ENCODE data around the gene CEP164. TPM values are rescaled to one million over a fixed set of nuclear protein-coding genes. Genes with fewer than 3 reads are reported as not detected.

The CEP164 gene
- total RNA-seq, 1 donor from 2014 or later = 40.1 TPM

GRCh38 chr11:117314840-117315239 is 12.8 kb upstream of the CEP164 start:
- peak overlapping the region; percentile 41 for H3K27ac Mint-ChIP-seq (ENCODE audit: unreplicated experiment)
- no peak for DNase-seq (ENCODE audit: extremely low spot score, unreplicated experiment)
- TF ChIP-seq, protein P1, sequence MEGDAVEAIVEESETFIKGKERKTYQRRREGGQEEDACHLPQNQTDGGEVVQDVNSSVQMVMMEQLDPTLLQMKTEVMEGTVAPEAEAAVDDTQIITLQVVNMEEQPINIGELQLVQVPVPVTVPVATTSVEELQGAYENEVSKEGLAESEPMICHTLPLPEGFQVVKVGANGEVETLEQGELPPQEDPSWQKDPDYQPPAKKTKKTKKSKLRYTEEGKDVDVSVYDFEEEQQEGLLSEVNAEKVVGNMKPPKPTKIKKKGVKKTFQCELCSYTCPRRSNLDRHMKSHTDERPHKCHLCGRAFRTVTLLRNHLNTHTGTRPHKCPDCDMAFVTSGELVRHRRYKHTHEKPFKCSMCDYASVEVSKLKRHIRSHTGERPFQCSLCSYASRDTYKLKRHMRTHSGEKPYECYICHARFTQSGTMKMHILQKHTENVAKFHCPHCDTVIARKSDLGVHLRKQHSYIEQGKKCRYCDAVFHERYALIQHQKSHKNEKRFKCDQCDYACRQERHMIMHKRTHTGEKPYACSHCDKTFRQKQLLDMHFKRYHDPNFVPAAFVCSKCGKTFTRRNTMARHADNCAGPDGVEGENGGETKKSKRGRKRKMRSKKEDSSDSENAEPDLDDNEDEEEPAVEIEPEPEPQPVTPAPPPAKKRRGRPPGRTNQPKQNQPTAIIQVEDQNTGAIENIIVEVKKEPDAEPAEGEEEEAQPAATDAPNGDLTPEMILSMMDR (IDR thresholded peaks at IDR 0.05) = no peak
- H3K27me3 Mint-ChIP-seq (ENCODE audit: unreplicated experiment) = no peaks in the 10 kb centered on the region
- H3K4me1 Mint-ChIP-seq (ENCODE audit: unreplicated experiment) = peaks cover 30% of the 10 kb centered on the region
- peaks cover 1% of the 10 kb centered on the region for H3K36me3 Mint-ChIP-seq (ENCODE audit: unreplicated experiment)
- peak overlapping the region; percentile 72 for H3K4me3 Mint-ChIP-seq (ENCODE audit: unreplicated experiment)
- H3K9me3 Mint-ChIP-seq (ENCODE audit: unreplicated experiment) = no peaks in the 10 kb centered on the region

- Mint-ChIP-seq H3K36me3 (ENCODE audit: unreplicated experiment) (peaks cover 1% of the 10 kb centered on the region), H3K9me3 (ENCODE audit: unreplicated experiment) (no peaks in the 10 kb centered on the region), H3K27me3 (ENCODE audit: unreplicated experiment) (no peaks in the 10 kb centered on the region), H3K4me3 (ENCODE audit: unreplicated experiment) (peak overlapping the region; percentile 85), H3K27ac (ENCODE audit: unreplicated experiment) (peak overlapping the region; percentile 41), H3K4me1 (ENCODE audit: unreplicated experiment) (peaks cover 30% of the 10 kb centered on the region)
- no peak for DNase-seq (ENCODE audit: extremely low spot score, unreplicated experiment)
- TF ChIP-seq, protein P1 (IDR thresholded peaks at IDR 0.05) = no peak
These were observed 12.1 kb upstream of the CEP164 start for GRCh38 chr11:117315285-117316196.

DNA sequence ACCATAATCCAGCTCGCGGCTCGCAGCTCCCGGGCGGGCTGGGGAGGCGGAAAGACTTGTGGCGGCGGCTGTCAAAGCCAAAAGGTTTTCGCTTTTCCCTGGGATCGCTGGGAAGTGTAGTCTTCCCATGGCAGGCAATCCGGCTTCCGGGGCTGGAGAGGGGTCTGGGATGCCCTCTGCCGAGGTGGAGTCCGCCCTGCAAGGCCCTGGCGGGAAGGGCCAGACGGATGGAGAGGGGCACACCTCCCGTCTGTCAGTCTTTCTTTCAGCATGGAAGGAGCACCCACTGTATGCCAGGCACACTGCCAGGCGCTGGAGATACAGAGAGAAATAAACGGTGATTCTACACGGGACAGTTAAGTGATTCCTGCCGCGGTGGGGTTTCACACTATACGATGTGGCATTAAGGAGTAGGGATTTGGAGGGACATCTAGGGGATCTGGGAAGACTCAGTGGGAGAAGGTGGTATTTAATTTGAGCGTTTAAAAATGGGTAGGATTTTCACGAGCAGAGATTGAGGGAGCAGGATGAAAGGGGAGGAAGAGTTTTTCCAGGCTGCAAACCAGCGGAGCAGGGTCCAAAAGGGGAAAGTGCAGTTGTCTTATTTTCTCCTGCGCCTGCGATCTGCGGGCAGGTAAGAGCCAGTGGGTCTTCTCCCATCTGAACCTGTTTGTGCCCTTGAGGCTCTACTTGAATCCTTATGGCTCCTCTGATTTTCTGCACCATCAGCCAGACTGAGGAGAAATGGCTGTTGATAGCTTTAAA is 11.3 kb upstream of the CEP164 start, which contains the start of gene BACE1:
BACE1 (minus strand) TSS at position 60 of the 765 bp plus-strand sequence. CDS start 461 bp downstream, outside the sequence.
- TF ChIP-seq, protein P1 (IDR thresholded peaks at IDR 0.05) = peak; percentile 59
- peak within 1 kb of the TSS; percentile 69 for H3K27ac Mint-ChIP-seq (ENCODE audit: unreplicated experiment)
- peak within 1 kb of the TSS; percentile 85 for H3K4me3 Mint-ChIP-seq (ENCODE audit: unreplicated experiment)
- no peaks in the 10 kb centered on the region for H3K27me3 Mint-ChIP-seq (ENCODE audit: unreplicated experiment)
- H3K4me1 Mint-ChIP-seq (ENCODE audit: unreplicated experiment) = peaks cover 30% of the 10 kb centered on the region
- peak; percentile 92 for DNase-seq (ENCODE audit: extremely low spot score, unreplicated experiment)
- no peaks in the 10 kb centered on the region for H3K9me3 Mint-ChIP-seq (ENCODE audit: unreplicated experiment)
- peaks cover 1% of the 10 kb centered on the region for H3K36me3 Mint-ChIP-seq (ENCODE audit: unreplicated experiment)

DNA sequence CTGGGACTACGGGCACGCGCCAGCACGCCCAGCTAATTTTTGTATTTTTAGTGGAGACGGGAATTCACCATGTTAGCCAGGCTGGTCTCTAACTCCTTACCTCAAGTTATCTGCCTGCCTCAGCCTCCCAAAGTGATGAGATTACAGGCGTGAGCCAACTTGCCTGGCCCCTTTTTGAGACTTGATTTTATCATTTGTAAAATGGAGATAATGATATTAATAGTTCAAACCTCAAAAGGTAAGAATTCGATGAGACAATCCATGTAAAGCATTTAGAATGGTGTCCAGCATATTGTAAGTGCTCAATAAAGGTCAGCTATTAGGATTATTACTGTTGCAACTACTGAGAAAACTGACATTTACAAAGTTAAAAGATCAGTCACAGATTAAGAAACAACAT is 8.9 kb upstream of the CEP164 start:
- H3K4me1 Mint-ChIP-seq (ENCODE audit: unreplicated experiment) = peaks cover 30% of the 10 kb centered on the region
- no peaks in the 10 kb centered on the region for H3K9me3 Mint-ChIP-seq (ENCODE audit: unreplicated experiment)
- no peak overlapping the region for H3K4me3 Mint-ChIP-seq (ENCODE audit: unreplicated experiment)
- H3K36me3 Mint-ChIP-seq (ENCODE audit: unreplicated experiment) = peaks cover 3% of the 10 kb centered on the region
- no peak for DNase-seq (ENCODE audit: extremely low spot score, unreplicated experiment)
- peak overlapping the region; percentile 60 for H3K27ac Mint-ChIP-seq (ENCODE audit: unreplicated experiment)
- no peaks in the 10 kb centered on the region for H3K27me3 Mint-ChIP-seq (ENCODE audit: unreplicated experiment)
- TF ChIP-seq, protein P1 (IDR thresholded peaks at IDR 0.05) = no peak
